GM12878 (cell line): ENCODE results near the gene EPB42. TPM values are rescaled to one million over a fixed set of nuclear protein-coding genes. Genes with fewer than 3 reads are reported as not detected.

Experiments used
- ATAC-seq: fragments of 200-7000 bp; cut with Tn5 transposase; 3 replicates; pipeline ENCODE4 v1.9.1; 2020; ENCODE audit warnings: mild to moderate bottlenecking, moderate library complexity
- BruUV-seq: library from RNA; stranded (reverse); fragments of 400-500 nt; replicated peaks from 2 replicates; lab custom pipeline; 2021; lab: Mats Ljungman, UMichigan
- CTCF ChIA-PET: fragments of 300-600 bp; sonication (Branson Sonifier 250); formaldehyde crosslinking; extraction: SDS; loops from one replicate; lab custom pipeline; 2021; ENCODE audit warnings: inconsistent platforms; lab: Yijun Ruan, JAX
- POLR2A ChIA-PET: fragments of 350-600 bp; formaldehyde crosslinking; extraction: SDS; loops from one replicate; lab custom pipeline; 2021; ENCODE audit warnings: inconsistent platforms; lab: Charles Lee
- RAD21 ChIA-PET: fragments of 300-600 bp; sonication (Branson Sonifier 250); formaldehyde crosslinking; loops from one replicate; lab custom pipeline; 2023; ENCODE audit warnings: antibody characterized with exemption; ENCODE audit not compliant: unreplicated experiment; lab: Charles Lee
- SMC1A ChIA-PET: fragments of 300-600 bp; sonication (Branson Sonifier 250); formaldehyde crosslinking; loops from one replicate; lab custom pipeline; 2023; ENCODE audit not compliant: unreplicated experiment, uncharacterized antibody; lab: Charles Lee
- DNase-seq: peaks from one replicate; pipeline ENCODE4 v3.0.0-alpha.2; 2011; ENCODE audit warnings: low read depth, low spot score
- FAIRE-seq: peaks from 3 replicates; lab custom pipeline; 2011; peaks lifted over from hg19 to GRCh38; lab: Jason Lieb, UNC
- H2AFZ ChIP-seq: 2 replicates; pipeline ENCODE4 v1.6.0; 2011; ENCODE audit warnings: low read depth, low read length, control low read depth; ENCODE audit not compliant: control insufficient read depth
- H3K27ac ChIP-seq: 2 replicates; pipeline ENCODE4 v1.5.1; 2011; ENCODE audit warnings: control low read depth; ENCODE audit not compliant: control insufficient read depth, insufficient read depth
- H3K27me3 ChIP-seq, 2 experiments: replicated peaks in 1 of 2; 2 replicates each; pipeline versions ENCODE4 v1.6.0 to v1.6.1; 2011; ENCODE audit warnings: low read length in 1 of 2; ENCODE audit not compliant: control insufficient read depth in 2 of 2, insufficient read depth in 2 of 2
- H3K36me3 ChIP-seq, 2 experiments: 2 replicates each; pipeline ENCODE4 v1.5.1; 2011; ENCODE audit warnings: low read length in 1 of 2; ENCODE audit not compliant: control insufficient read depth in 2 of 2, insufficient read depth in 2 of 2
- H3K4me1 ChIP-seq: 2 replicates; pipeline ENCODE4 v1.6.1; 2011; ENCODE audit warnings: mild to moderate bottlenecking, low read length, moderate library complexity, mixed read lengths; ENCODE audit not compliant: control insufficient read depth, insufficient read depth
- H3K4me2 ChIP-seq: 2 replicates; pipeline ENCODE4 v1.6.0; 2011; ENCODE audit warnings: control low read depth; ENCODE audit not compliant: control insufficient read depth, insufficient read depth
- H3K4me3 ChIP-seq: fragments of 200-600 bp; sonication (generic); 2 replicates; pipeline ENCODE4 v1.5.1; 2016
- H3K79me2 ChIP-seq: 2 replicates; pipeline ENCODE4 v1.6.0; 2011; ENCODE audit warnings: low read length; ENCODE audit not compliant: control insufficient read depth, insufficient read depth
- H3K9ac ChIP-seq: 2 replicates; pipeline ENCODE4 v1.8.0; 2011; ENCODE audit warnings: low read length, control low read depth, mixed read lengths; ENCODE audit not compliant: control insufficient read depth, insufficient read depth
- H3K9me3 ChIP-seq: replicated peaks from 3 replicates; pipeline ENCODE4 v1.5.1; 2011; ENCODE audit warnings: mild to moderate bottlenecking, low read length; ENCODE audit not compliant: control insufficient read depth, insufficient read depth
- H4K20me1 ChIP-seq: 2 replicates; pipeline ENCODE4 v1.6.0; 2011; ENCODE audit not compliant: control insufficient read depth, insufficient read depth
- ETV6 ChIP-seq, 2 experiments: fragments of 450-650 bp in 1 of 2; IDR thresholded peaks in 1 of 2; conservative IDR thresholded peaks in 1 of 2; 2 replicates each; pipeline ENCODE4 v1.6.1; 2014; ENCODE audit warnings: antibody characterized with exemption in 1 of 2, borderline replicate concordance in 1 of 2, low read depth in 1 of 2, mild to moderate bottlenecking in 1 of 2, moderate library complexity in 1 of 2
- KAT2A ChIP-seq: conservative IDR thresholded peaks from 2 replicates; pipeline ENCODE4 v1.6.1; 2011; ENCODE audit warnings: low read depth, low read length; ENCODE audit not compliant: control insufficient read depth
- MYC ChIP-seq: IDR thresholded peaks from 2 replicates; pipeline ENCODE4 v1.6.1; 2011; ENCODE audit warnings: mild to moderate bottlenecking, low read length, moderate library complexity, inconsistent platforms; ENCODE audit not compliant: insufficient read depth, insufficient replicate concordance, insufficient read length, severe bottlenecking
- RB1 ChIP-seq: fragments of 450-650 bp; formaldehyde crosslinking; IDR thresholded peaks from 2 replicates; pipeline ENCODE4 v1.6.1; 2017; ENCODE audit warnings: mild to moderate bottlenecking, borderline replicate concordance
- SMAD5 ChIP-seq: IDR thresholded peaks from 2 replicates; pipeline ENCODE4 v1.6.1; 2016; ENCODE audit warnings: antibody characterized with exemption, low read depth
- STAT3 ChIP-seq: IDR thresholded peaks from 2 replicates; pipeline ENCODE4 v1.6.1; 2011; ENCODE audit warnings: low read depth, low read length, improper control_type of control experiment
- SUPT20H ChIP-seq: IDR thresholded peaks from 2 replicates; pipeline ENCODE4 v1.6.1; 2011; ENCODE audit warnings: low read depth, mild to moderate bottlenecking, low read length, moderate library complexity, borderline replicate concordance; ENCODE audit not compliant: control insufficient read depth
- ZNF687 ChIP-seq: fragments of 450-650 bp; IDR thresholded peaks from 2 replicates; pipeline ENCODE4 v1.6.1; 2017; ENCODE audit warnings: mild to moderate bottlenecking, moderate library complexity
- WGBS: methylation state at CpG from one replicate; pipeline ENCODE4 v1.1.6; 2016; ENCODE audit warnings: low lambda C conversion rate; ENCODE audit not compliant: insufficient replicate concordance, insufficient coverage; ENCODE audit errors: missing lambda C conversion rate; 5-methylcytosine and 5-hydroxymethylcytosine counted together
- in situ Hi-C: fragments of 300-500 bp; cut with MboI; formaldehyde crosslinking; loops from 9 replicates; pipeline ENCODE4 v1.14.3; 2018; ENCODE audit warnings: mixed read lengths
- intact Hi-C: fragments of 100-400 bp; cut with micrococcal nuclease; formaldehyde crosslinking; loops from one replicate; pipeline ENCODE4 v1.14.2; 2022; ENCODE audit not compliant: unreplicated experiment
- polyA plus RNA-seq, 11 experiments: library from polyadenylated mRNA; depleted of rRNA in 4 of 11; unstranded in 6 of 11; stranded (reverse) in 5 of 11; fragments of >200 nt; fragmentation: Nextera tagmentation in 4 of 11; fragmentation: Illumina TruSeq in 1 of 11; extraction: Ambion mirVana in 4 of 11; extraction: Trizol in 1 of 11; gene quantifications; 1 replicate in 1 of 11; 2 replicates in 10 of 11; pipeline versions ENCODE4 v1.2.1 to v1.2.3, GENCODE V29; 2011 to 2016; ENCODE audit warnings: inconsistent platforms in 2 of 11, missing spikeins in 2 of 11, low read depth in 1 of 11
- total RNA-seq, 4 experiments: library from RNA; depleted of rRNA in 3 of 4; stranded (reverse); fragments of >200 nt in 3 of 4; fragmentation: Illumina TruSeq in 1 of 4; extraction: Trizol in 1 of 4; gene quantifications; 2 replicates each; pipeline versions ENCODE4 v1.2.1 to v1.2.3, GENCODE V29; 2013 to 2021
- TF ChIP-seq, protein P1 (sequence below): IDR thresholded peaks from 2 replicates; pipeline ENCODE4 v1.6.1; 2012; ENCODE audit warnings: mild to moderate bottlenecking, low read depth, low read length
- TF ChIP-seq, protein P2 (sequence below): fragments of 450-650 bp; IDR thresholded peaks from 2 replicates; pipeline ENCODE4 v1.6.1; 2016; ENCODE audit warnings: mild to moderate bottlenecking
- TF ChIP-seq, protein P3 (sequence below): IDR thresholded peaks from 2 replicates; pipeline ENCODE4 v1.6.1; 2011; ENCODE audit warnings: borderline replicate concordance, low read depth, mild to moderate bottlenecking, moderate library complexity, mixed read lengths, low read length; ENCODE audit not compliant: insufficient read depth; ENCODE audit errors: extremely low read length

EPB42 gene
- total and polyA plus RNA-seq, 10 of the 15 experiments (the other 5 are each of a cell fraction or from before 2014, with no cell fraction given), result not detected

DNA sequence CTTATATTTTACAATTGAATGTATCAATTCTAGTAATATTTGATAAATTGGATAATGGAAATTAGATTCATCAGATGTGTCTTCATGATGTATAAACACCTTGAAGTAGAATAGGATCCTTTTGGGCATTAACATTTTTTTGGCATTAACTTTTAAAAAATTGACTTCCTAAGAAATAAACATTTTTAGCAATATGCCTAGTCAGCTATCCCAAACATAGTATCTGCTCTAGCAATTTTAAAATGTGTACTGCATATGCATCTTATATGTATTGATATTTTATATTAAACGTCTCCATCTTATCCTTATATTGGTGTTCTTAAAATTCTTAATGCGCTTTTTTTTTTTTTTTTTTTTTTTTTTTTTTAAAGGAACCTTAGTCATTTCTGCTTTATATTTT lies 27.1 kb downstream of the EPB42 start:
- 90% methylated on average over 2 of the region's 2 CpGs for WGBS
- POLR2A ChIA-PET, result interaction anchor here (0.7 to 1.3 kb wide), 4 partner anchors 10 to 15 kb away, joined by 3 read pairs; no protein-coding TSS in a partner anchor

More for the DNA sequence above, 27.1 kb downstream of the EPB42 start:
- Histone ChIP-seq H3K4me2 (no peak overlapping the region), H3K4me1 (no peaks in the 10 kb centered on the region), H3K36me3 (peaks cover 2 to 37% of the 10 kb centered on the region in 2 experiments; a peak in 3 of 4 replicates), H4K20me1 (no peaks in the 10 kb centered on the region), H3K9ac (no peak overlapping the region), H3K27ac (no peak overlapping the region), H3K4me3 (no peak overlapping the region), H2AFZ (no peak overlapping the region), H3K79me2 (no peaks in the 10 kb centered on the region), H3K27me3 (no peaks in the 10 kb centered on the region), H3K9me3 (no peaks in the 10 kb centered on the region; the same call in 2 of the 3 replicates)
- ChIA-PET CTCF (interaction anchor here (0.7 to 6.8 kb wide), 8 partner anchors 8 to 509 kb away, joined by 3 to 70 read pairs (median 4); no protein-coding TSS in a partner anchor), SMC1A (interaction anchor here (0.9 to 3.7 kb wide), 6 partner anchors 11 to 75 kb away, joined by 3 to 17 read pairs (median 3); no protein-coding TSS in a partner anchor), RAD21 (interaction anchor here (0.6 to 6.5 kb wide), 4 partner anchors 10 to 92 kb away, joined by 4 to 28 read pairs (median 12); no protein-coding TSS in a partner anchor)
- ATAC-seq, result no peak
- TF ChIP-seq MYC (no peak), RB1 (no peak), STAT3 (no peak), ETV6 (conservative IDR thresholded peaks at IDR 0.05 in 1 of 2, IDR thresholded peaks at IDR 0.05 in 1 of 2; ENCODE audit: borderline replicate concordance in 1 of 2, low read depth in 1 of 2) (no peak), SUPT20H (no peak), KAT2A (no peak), ZNF687 (no peak), SMAD5 (no peak)
- TF ChIP-seq, protein P1, sequence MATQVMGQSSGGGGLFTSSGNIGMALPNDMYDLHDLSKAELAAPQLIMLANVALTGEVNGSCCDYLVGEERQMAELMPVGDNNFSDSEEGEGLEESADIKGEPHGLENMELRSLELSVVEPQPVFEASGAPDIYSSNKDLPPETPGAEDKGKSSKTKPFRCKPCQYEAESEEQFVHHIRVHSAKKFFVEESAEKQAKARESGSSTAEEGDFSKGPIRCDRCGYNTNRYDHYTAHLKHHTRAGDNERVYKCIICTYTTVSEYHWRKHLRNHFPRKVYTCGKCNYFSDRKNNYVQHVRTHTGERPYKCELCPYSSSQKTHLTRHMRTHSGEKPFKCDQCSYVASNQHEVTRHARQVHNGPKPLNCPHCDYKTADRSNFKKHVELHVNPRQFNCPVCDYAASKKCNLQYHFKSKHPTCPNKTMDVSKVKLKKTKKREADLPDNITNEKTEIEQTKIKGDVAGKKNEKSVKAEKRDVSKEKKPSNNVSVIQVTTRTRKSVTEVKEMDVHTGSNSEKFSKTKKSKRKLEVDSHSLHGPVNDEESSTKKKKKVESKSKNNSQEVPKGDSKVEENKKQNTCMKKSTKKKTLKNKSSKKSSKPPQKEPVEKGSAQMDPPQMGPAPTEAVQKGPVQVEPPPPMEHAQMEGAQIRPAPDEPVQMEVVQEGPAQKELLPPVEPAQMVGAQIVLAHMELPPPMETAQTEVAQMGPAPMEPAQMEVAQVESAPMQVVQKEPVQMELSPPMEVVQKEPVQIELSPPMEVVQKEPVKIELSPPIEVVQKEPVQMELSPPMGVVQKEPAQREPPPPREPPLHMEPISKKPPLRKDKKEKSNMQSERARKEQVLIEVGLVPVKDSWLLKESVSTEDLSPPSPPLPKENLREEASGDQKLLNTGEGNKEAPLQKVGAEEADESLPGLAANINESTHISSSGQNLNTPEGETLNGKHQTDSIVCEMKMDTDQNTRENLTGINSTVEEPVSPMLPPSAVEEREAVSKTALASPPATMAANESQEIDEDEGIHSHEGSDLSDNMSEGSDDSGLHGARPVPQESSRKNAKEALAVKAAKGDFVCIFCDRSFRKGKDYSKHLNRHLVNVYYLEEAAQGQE, result no peak
- TF ChIP-seq, protein P2, sequence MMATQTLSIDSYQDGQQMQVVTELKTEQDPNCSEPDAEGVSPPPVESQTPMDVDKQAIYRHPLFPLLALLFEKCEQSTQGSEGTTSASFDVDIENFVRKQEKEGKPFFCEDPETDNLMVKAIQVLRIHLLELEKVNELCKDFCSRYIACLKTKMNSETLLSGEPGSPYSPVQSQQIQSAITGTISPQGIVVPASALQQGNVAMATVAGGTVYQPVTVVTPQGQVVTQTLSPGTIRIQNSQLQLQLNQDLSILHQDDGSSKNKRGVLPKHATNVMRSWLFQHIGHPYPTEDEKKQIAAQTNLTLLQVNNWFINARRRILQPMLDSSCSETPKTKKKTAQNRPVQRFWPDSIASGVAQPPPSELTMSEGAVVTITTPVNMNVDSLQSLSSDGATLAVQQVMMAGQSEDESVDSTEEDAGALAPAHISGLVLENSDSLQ, result no peak
- TF ChIP-seq, protein P3, sequence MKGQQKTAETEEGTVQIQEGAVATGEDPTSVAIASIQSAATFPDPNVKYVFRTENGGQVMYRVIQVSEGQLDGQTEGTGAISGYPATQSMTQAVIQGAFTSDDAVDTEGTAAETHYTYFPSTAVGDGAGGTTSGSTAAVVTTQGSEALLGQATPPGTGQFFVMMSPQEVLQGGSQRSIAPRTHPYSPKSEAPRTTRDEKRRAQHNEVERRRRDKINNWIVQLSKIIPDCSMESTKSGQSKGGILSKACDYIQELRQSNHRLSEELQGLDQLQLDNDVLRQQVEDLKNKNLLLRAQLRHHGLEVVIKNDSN, result no peak
- no peak for DNase-seq
- BruUV-seq, result no TSS peak
- FAIRE-seq, result no peak
- in situ Hi-C loops, result no loop called here
- intact Hi-C loops, result no loop called here
